GM23248 (cell line): ENCODE data around the gene ZC3H18. TPM values are rescaled to one million over a fixed set of nuclear protein-coding genes. Genes with fewer than 3 reads are reported as not detected.

ENCODE experiments used
- DNase-seq: peaks from one replicate; pipeline ENCODE4 v3.0.0-alpha.2; 2015
- H2AFZ ChIP-seq: fragments of 200-600 bp; sonication (generic); 2 replicates; pipeline ENCODE4 v1.6.1; 2016; ENCODE audit warnings: antibody characterized with exemption
- H3F3A ChIP-seq: fragments of 200-600 bp; sonication (generic); 2 replicates; pipeline ENCODE4 v1.6.1; 2016; ENCODE audit warnings: mild to moderate bottlenecking, antibody characterized with exemption, mixed run types; ENCODE audit not compliant: insufficient read depth
- H3K27ac ChIP-seq: fragments of 200-600 bp; sonication (generic); 2 replicates; pipeline ENCODE4 v1.5.1; 2016; ENCODE audit warnings: mild to moderate bottlenecking
- H3K27me3 ChIP-seq: fragments of 200-600 bp; sonication (generic); replicated peaks from 2 replicates; pipeline ENCODE4 v1.6.1; 2016; ENCODE audit warnings: mild to moderate bottlenecking; ENCODE audit not compliant: insufficient read depth
- H3K36me3 ChIP-seq: fragments of 200-600 bp; sonication (generic); 2 replicates; pipeline ENCODE4 v1.6.1; 2016; ENCODE audit warnings: low read depth, mild to moderate bottlenecking
- H3K4me1 ChIP-seq: fragments of 200-600 bp; sonication (generic); 2 replicates; pipeline ENCODE4 v1.6.1; 2016; ENCODE audit warnings: mild to moderate bottlenecking; ENCODE audit not compliant: insufficient read depth
- H3K4me2 ChIP-seq: fragments of 200-600 bp; sonication (generic); one replicate; pipeline ENCODE4 v1.6.1; 2016; ENCODE audit warnings: mild to moderate bottlenecking; ENCODE audit not compliant: unreplicated experiment
- H3K4me3 ChIP-seq: fragments of 200-600 bp; sonication (generic); 2 replicates; pipeline ENCODE4 v1.5.1; 2016; ENCODE audit warnings: mild to moderate bottlenecking
- H3K79me2 ChIP-seq: fragments of 200-600 bp; sonication (generic); 2 replicates; pipeline ENCODE4 v1.6.1; 2016; ENCODE audit warnings: mild to moderate bottlenecking; ENCODE audit not compliant: insufficient read depth
- H3K9ac ChIP-seq: fragments of 200-600 bp; sonication (generic); 2 replicates; pipeline ENCODE4 v1.6.1; 2016; ENCODE audit warnings: mild to moderate bottlenecking
- H3K9me2 ChIP-seq: fragments of 200-600 bp; sonication (generic); 2 replicates; pipeline ENCODE4 v1.6.1; 2016; ENCODE audit warnings: mixed run types, mild to moderate bottlenecking, moderate library complexity; ENCODE audit not compliant: insufficient read depth
- H3K9me3 ChIP-seq: fragments of 200-600 bp; sonication (generic); one replicate; pipeline ENCODE4 v1.6.1; 2017; ENCODE audit warnings: low read depth
- H4K20me1 ChIP-seq: fragments of 200-600 bp; sonication (generic); 2 replicates; pipeline ENCODE4 v1.6.0; 2016; ENCODE audit not compliant: insufficient read depth
- EZH2 ChIP-seq: fragments of 200-600 bp; sonication (generic); IDR thresholded peaks from 2 replicates; pipeline ENCODE4 v1.6.1; 2018; ENCODE audit warnings: antibody characterized with exemption, mild to moderate bottlenecking; ENCODE audit not compliant: insufficient read depth, poor library complexity, severe bottlenecking
- EZH2phosphoT487 ChIP-seq: fragments of 200-600 bp; sonication (generic); IDR thresholded peaks from 2 replicates; pipeline ENCODE4 v1.6.1; 2018; ENCODE audit warnings: antibody characterized with exemption, moderate library complexity, mild to moderate bottlenecking, low read depth; ENCODE audit not compliant: insufficient read depth
- WGBS, 2 experiments: methylation state at CpG; one replicate each; pipeline ENCODE4 v1.1.6; 2015 to 2017; ENCODE audit warnings: low lambda C conversion rate in 2 of 2, low coverage in 1 of 2; ENCODE audit errors: missing lambda C conversion rate in 2 of 2; 5-methylcytosine and 5-hydroxymethylcytosine counted together
- in situ Hi-C: fragments of 300-500 bp; cut with MboI; formaldehyde crosslinking; loops from 2 replicates; pipeline ENCODE4 v1.15.0; 2020
- polyA plus RNA-seq: library from polyadenylated mRNA; unstranded; fragments of >200 nt; fragmentation: Nextera tagmentation; extraction: Ambion mirVana; gene quantifications from 2 replicates; pipeline ENCODE4 v1.2.1, GENCODE V29; 2016
- total RNA-seq: library from RNA; depleted of rRNA; stranded (reverse); fragments of >200 nt; shearing (Covaris generic); gene quantifications from 2 replicates; pipeline ENCODE4 v1.2.3, GENCODE V29; 2014; rRNA removed

ZC3H18 gene
- 8.9 and 9.7 TPM in 2 replicates for total RNA-seq
- 23.1 and 24.9 TPM in 2 replicates for polyA plus RNA-seq

GRCh38 chr16:88569985-88570690 lies at the start of gene ZC3H18:
Gene ZC3H18, plus strand, starts transcription at chr16:88570403. Its CDS starts 6,721 bp downstream, at chr16:88577124.
- peak within 1 kb of the TSS; percentile 62 for H3K27ac ChIP-seq
- H3K9me2 ChIP-seq = no peaks in the 10 kb centered on the region
- peaks cover 17% of the 10 kb centered on the region for H3K4me1 ChIP-seq
- peak within 1 kb of the TSS; percentile 98 for H3K4me2 ChIP-seq
- H2AFZ ChIP-seq = peak within 1 kb of the TSS; percentile 87
- in situ Hi-C loops = no loop called here
- WGBS, 2 experiments = 1% methylated on average over 40 to 77 of the region's 90 CpGs
- no peaks in the 10 kb centered on the region for H4K20me1 ChIP-seq
- H3K9ac ChIP-seq = peak within 1 kb of the TSS; percentile 85
- H3K4me3 ChIP-seq = peak within 1 kb of the TSS; percentile 92
- H3K79me2 ChIP-seq = peaks cover 43% of the 10 kb centered on the region
- TF ChIP-seq EZH2phosphoT487 (no peak), EZH2 (no peak)
- no peaks in the 10 kb centered on the region for H3K27me3 ChIP-seq
- no peaks in the 10 kb centered on the region for H3K9me3 ChIP-seq
- no peaks in the 10 kb centered on the region for H3K36me3 ChIP-seq
- H3F3A ChIP-seq = peaks cover 8% of the 10 kb centered on the region; the same call in 1 of the 2 replicates
- peak; percentile 99 for DNase-seq

- Histone ChIP-seq H4K20me1 (no peaks in the 10 kb centered on the region), H2AFZ (no peak overlapping the region), H3K4me3 (no peak overlapping the region), H3K9me2 (no peaks in the 10 kb centered on the region), H3K27me3 (no peaks in the 10 kb centered on the region), H3F3A (no peaks in the 10 kb centered on the region), H3K36me3 (no peaks in the 10 kb centered on the region), H3K9me3 (no peaks in the 10 kb centered on the region), H3K4me1 (no peaks in the 10 kb centered on the region), H3K4me2 (no peak overlapping the region), H3K79me2 (no peaks in the 10 kb centered on the region), H3K9ac (no peak overlapping the region), H3K27ac (no peak overlapping the region)
- no peak for DNase-seq
- in situ Hi-C loops = loop anchor here (10.0 kb wide), 1 partner anchor 67 kb away; the partner anchor contains the start of gene ZFPM1
- TF ChIP-seq EZH2 (no peak), EZH2phosphoT487 (no peak)
- 10 to 18% methylated on average over 8 to 9 of the region's 9 CpGs for WGBS, 2 experiments
Observed at GRCh38 chr16:88521674-88522073, 48.5 kb upstream of the ZC3H18 start.

- H3K27ac ChIP-seq = no peak overlapping the region
Observed at GRCh38 chr16:88522276-88522949, 47.8 kb upstream of the ZC3H18 start.

GRCh38 chr16:88523309-88524161 lies 46.7 kb upstream of the ZC3H18 start:
- no peaks in the 10 kb centered on the region for H3K4me1 ChIP-seq
- no peaks in the 10 kb centered on the region for H3K36me3 ChIP-seq
- no peak for DNase-seq
- no peaks in the 10 kb centered on the region for H4K20me1 ChIP-seq
- no peak overlapping the region for H3K9ac ChIP-seq
- no peaks in the 10 kb centered on the region for H3F3A ChIP-seq
- no peak overlapping the region for H3K4me2 ChIP-seq
- in situ Hi-C loops = loop anchor here (10.0 kb wide), 1 partner anchor 69 kb away; the partner anchor contains the start of gene ZFPM1
- no peaks in the 10 kb centered on the region for H3K79me2 ChIP-seq
- WGBS, 2 experiments = 51 to 54% methylated on average over 37 to 47 of the region's 47 CpGs
- no peak overlapping the region for H3K27ac ChIP-seq
- no peaks in the 10 kb centered on the region for H3K9me2 ChIP-seq
- H2AFZ ChIP-seq = no peak overlapping the region
- TF ChIP-seq EZH2phosphoT487 (no peak), EZH2 (no peak)
- no peak overlapping the region for H3K4me3 ChIP-seq
- H3K27me3 ChIP-seq = no peaks in the 10 kb centered on the region
- H3K9me3 ChIP-seq = no peaks in the 10 kb centered on the region

More at GRCh38 chr16:88522276-88522949, 47.8 kb upstream of the ZC3H18 start:
- no peaks in the 10 kb centered on the region for H3K27me3 ChIP-seq
- no peak overlapping the region for H3K4me2 ChIP-seq
- no peaks in the 10 kb centered on the region for H3K79me2 ChIP-seq
- in situ Hi-C loops = loop anchor here (10.0 kb wide), 1 partner anchor 68 kb away; the partner anchor contains the start of gene ZFPM1
- no peak overlapping the region for H3K4me3 ChIP-seq
- H3K9ac ChIP-seq = no peak overlapping the region
- no peaks in the 10 kb centered on the region for H4K20me1 ChIP-seq
- H2AFZ ChIP-seq = no peak overlapping the region
- DNase-seq = no peak
- 69 to 70% methylated on average over 22 to 23 of the region's 24 CpGs for WGBS, 2 experiments
- H3F3A ChIP-seq = no peaks in the 10 kb centered on the region
- TF ChIP-seq EZH2phosphoT487 (no peak), EZH2 (no peak)
- no peaks in the 10 kb centered on the region for H3K9me3 ChIP-seq
- H3K4me1 ChIP-seq = no peaks in the 10 kb centered on the region
- H3K9me2 ChIP-seq = no peaks in the 10 kb centered on the region
- no peaks in the 10 kb centered on the region for H3K36me3 ChIP-seq
